K562 (cell line): ENCODE results near the gene PTPN20. TPM values are rescaled to one million over a fixed set of nuclear protein-coding genes. Genes with fewer than 3 reads are reported as not detected.

Experiments used
- ATAC-seq: fragments of 200-7000 bp; cut with Tn5 transposase; 3 replicates; pipeline ENCODE4 v1.9.1; 2020; ENCODE audit warnings: moderate library complexity
- BruUV-seq: library from RNA; stranded (reverse); fragments of 400-500 nt; replicated peaks from 2 replicates; lab custom pipeline; 2021; lab: Mats Ljungman, UMichigan
- CTCF ChIA-PET: fragments of 300-600 bp; formaldehyde crosslinking; extraction: SDS; loops from one replicate; lab custom pipeline; 2021; ENCODE audit warnings: low intra/inter-chr PET ratio; lab: Yijun Ruan, JAX
- POLR2A ChIA-PET: fragments of 300-600, 350-650 bp; sonication (Branson Sonifier 250); formaldehyde crosslinking; extraction: SDS; loops from one replicate; lab custom pipeline; 2021; ENCODE audit warnings: antibody characterized with exemption, inconsistent platforms; lab: Yijun Ruan, JAX
- DNase-seq, 4 experiments: peaks; one replicate each; pipeline versions ENCODE4 v3.0.0 to v3.0.0-alpha.2; 2011 to 2018; ENCODE audit warnings: low spot score in 3 of 4, mixed read lengths in 3 of 4; ENCODE audit errors: extremely low read depth in 1 of 4
- FAIRE-seq: peaks from 2 replicates; lab custom pipeline; 2011; peaks lifted over from hg19 to GRCh38; lab: Jason Lieb, UNC
- H2AFZ ChIP-seq: 2 replicates; pipeline ENCODE4 v1.6.0; 2011; ENCODE audit warnings: low read depth, low read length, control low read depth, inconsistent platforms
- H3K27ac ChIP-seq: fragments of 200-600 bp; 3 replicates; pipeline ENCODE4 v1.8.0; 2011; ENCODE audit warnings: low read depth, mild to moderate bottlenecking, control low read depth, inconsistent platforms, low read length, moderate library complexity, mixed read lengths; ENCODE audit errors: extremely low read depth
- H3K27me3 ChIP-seq, 2 experiments: fragments of 300-600 bp in 1 of 2; 2 replicates in 1 of 2; 3 replicates in 1 of 2; pipeline versions ENCODE4 v1.6.0 to v1.8.0; 2011; ENCODE audit warnings: inconsistent platforms in 2 of 2, low read length in 2 of 2, mild to moderate bottlenecking in 1 of 2, mixed read lengths in 1 of 2, moderate library complexity in 1 of 2; ENCODE audit not compliant: control insufficient read depth in 2 of 2, insufficient read depth in 2 of 2
- H3K36me3 ChIP-seq: fragments of 300-600 bp; 3 replicates; pipeline ENCODE4 v1.8.0; 2011; ENCODE audit warnings: mild to moderate bottlenecking, low read length, inconsistent platforms; ENCODE audit not compliant: control insufficient read depth, insufficient read depth
- H3K4me1 ChIP-seq, 2 experiments: fragments of 200-600 bp in 1 of 2; replicated peaks in 1 of 2; 2 replicates in 1 of 2; 3 replicates in 1 of 2; pipeline versions ENCODE4 v1.5.1 to v1.8.0; 2011; ENCODE audit warnings: inconsistent platforms in 2 of 2, low read length in 2 of 2, mild to moderate bottlenecking in 1 of 2, mixed read lengths in 1 of 2, moderate library complexity in 1 of 2; ENCODE audit not compliant: control insufficient read depth in 2 of 2, insufficient read depth in 2 of 2
- H3K4me2 ChIP-seq: 2 replicates; pipeline ENCODE4 v1.6.1; 2011; ENCODE audit warnings: low read length, control low read depth, inconsistent platforms, mixed read lengths; ENCODE audit not compliant: insufficient read depth
- H3K4me3 ChIP-seq: fragments of 200-600 bp; sonication (generic), shearing (Covaris generic); 2 replicates; pipeline ENCODE4 v1.5.1; 2016; ENCODE audit warnings: control low read depth, inconsistent platforms
- H3K79me2 ChIP-seq: fragments of 200-600 bp; 3 replicates; pipeline ENCODE4 v1.8.0; 2011; ENCODE audit warnings: low read length, inconsistent platforms; ENCODE audit not compliant: control insufficient read depth, insufficient read depth
- H3K9ac ChIP-seq, 2 experiments: 2 replicates each; pipeline versions ENCODE4 v1.6.0 to v1.6.1; 2011; ENCODE audit warnings: low read depth in 2 of 2, low read length in 2 of 2, control low read depth in 1 of 2, inconsistent platforms in 1 of 2, mild to moderate bottlenecking in 1 of 2, mixed read lengths in 1 of 2; ENCODE audit not compliant: insufficient read depth in 1 of 2
- H3K9me1 ChIP-seq: one replicate; pipeline ENCODE4 v1.6.0; 2011; ENCODE audit warnings: inconsistent platforms, mild to moderate bottlenecking, low read length, moderate library complexity; ENCODE audit not compliant: control insufficient read depth, insufficient read depth
- H3K9me3 ChIP-seq: replicated peaks from 2 replicates; pipeline ENCODE4 v1.5.1; 2011; ENCODE audit warnings: low read depth, low read length, inconsistent platforms; ENCODE audit not compliant: control insufficient read depth, insufficient read depth
- H4K20me1 ChIP-seq: replicated peaks from 2 replicates; pipeline ENCODE4 v1.6.1; 2011; ENCODE audit warnings: low read length, inconsistent platforms, mixed read lengths; ENCODE audit not compliant: control insufficient read depth, insufficient read depth
- DPF2 ChIP-seq: fragments of 450-650 bp; IDR thresholded peaks from 2 replicates; pipeline ENCODE4 v1.6.1; 2016
- GATAD2A ChIP-seq: fragments of 450-650 bp; IDR thresholded peaks from 2 replicates; pipeline ENCODE4 v1.6.1; 2017
- HNRNPL ChIP-seq: fragments of 200-400 bp; formaldehyde crosslinking; IDR thresholded peaks from 2 replicates; pipeline ENCODE4 v1.6.1; 2017; ENCODE audit warnings: low read depth, mild to moderate bottlenecking, low read length
- IFI16 ChIP-seq: fragments of 250-450 bp; sonication (Bioruptor Pico); IDR thresholded peaks from 2 replicates; pipeline ENCODE4 v2.1.2; 2022; ENCODE audit warnings: mild to moderate bottlenecking, inconsistent platforms
- KLF6 ChIP-seq: fragments of 250-450 bp; sonication (Bioruptor Pico); IDR thresholded peaks from 2 replicates; pipeline ENCODE4 v1.4.0; 2020; ENCODE audit warnings: mild to moderate bottlenecking, moderate library complexity, borderline replicate concordance
- NCOA2 ChIP-seq, 2 experiments: fragments of 450-650 bp; IDR thresholded peaks; 2 replicates each; pipeline ENCODE4 v1.6.1; 2018; ENCODE audit warnings: mild to moderate bottlenecking in 2 of 2, moderate library complexity in 1 of 2; ENCODE audit not compliant: partially characterized antibody in 2 of 2
- TEAD1 ChIP-seq, 2 experiments: fragments of 450-650 bp in 1 of 2; sonication (generic) in 1 of 2; formaldehyde crosslinking; IDR thresholded peaks; 2 replicates each; pipeline versions ENCODE4 v1.4.0 to v1.8.0; 2020 to 2022; ENCODE audit warnings: mild to moderate bottlenecking in 2 of 2, missing genetic modification reagents in 1 of 2
- TOE1 ChIP-seq, 2 experiments: fragments of 450-650 bp in 1 of 2; sonication (generic) in 1 of 2; formaldehyde crosslinking in 1 of 2; IDR thresholded peaks; 2 replicates each; pipeline versions ENCODE4 v1.7.1 to v1.8.0; 2016 to 2022; ENCODE audit warnings: borderline replicate concordance in 2 of 2, mild to moderate bottlenecking in 2 of 2, antibody characterized with exemption in 1 of 2, inconsistent platforms in 1 of 2, low read depth in 1 of 2, missing genetic modification reagents in 1 of 2, moderate library complexity in 1 of 2
- WGBS: fragments of 100-300 bp; shearing (Covaris generic); methylation state at CpG from one replicate; pipeline ENCODE4 v1.1.6; 2016; ENCODE audit warnings: low coverage, mixed read lengths; ENCODE audit not compliant: insufficient coverage; ENCODE audit errors: missing lambda C conversion rate; 5-methylcytosine and 5-hydroxymethylcytosine counted together
- in situ Hi-C: fragments of 300-500 bp; cut with MboI; formaldehyde crosslinking; loops from 4 replicates; pipeline ENCODE4 v1.15.0; 2018; ENCODE audit warnings: inconsistent platforms, mixed read lengths
- intact Hi-C: fragments of 100-400 bp; cut with micrococcal nuclease; formaldehyde crosslinking; loops from 2 replicates; pipeline ENCODE4 v1.14.2; 2022
- polyA plus RNA-seq, 8 experiments: library from polyadenylated mRNA; depleted of rRNA in 4 of 8; stranded (reverse) in 5 of 8; unstranded in 3 of 8; fragments of >200 nt; fragmentation: Nextera tagmentation in 2 of 8; fragmentation: Illumina TruSeq in 1 of 8; extraction: Ambion mirVana in 2 of 8; extraction: Trizol in 1 of 8; gene quantifications; 2 replicates each; pipeline versions ENCODE4 v1.2.1 to v1.2.3, GENCODE V29; 2011 to 2014; ENCODE audit warnings: inconsistent platforms in 1 of 8, missing spikeins in 1 of 8
- total RNA-seq, 7 experiments: library from RNA; depleted of rRNA in 6 of 7; stranded (reverse); fragments of >200 nt in 6 of 7; fragmentation: Illumina TruSeq in 2 of 7; extraction: Trizol in 2 of 7; gene quantifications; 2 replicates each; pipeline versions ENCODE4 v1.2.1 to v1.2.3, GENCODE V29; 2011 to 2021; ENCODE audit warnings: low replicate concordance in 1 of 7
- TF ChIP-seq, protein P1 (sequence below): fragments of 250-450 bp; sonication (Bioruptor Pico); IDR thresholded peaks from 2 replicates; pipeline ENCODE4 v1.8.0; 2021; ENCODE audit warnings: moderate library complexity, mild to moderate bottlenecking, inconsistent platforms

The PTPN20 gene
- total and polyA plus RNA-seq, 9 of the 15 experiments (the other 6 are each of a cell fraction or from before 2014, with no cell fraction given): 0.03 to 0.18 (median 0.10) TPM; not detected in 6

DNA sequence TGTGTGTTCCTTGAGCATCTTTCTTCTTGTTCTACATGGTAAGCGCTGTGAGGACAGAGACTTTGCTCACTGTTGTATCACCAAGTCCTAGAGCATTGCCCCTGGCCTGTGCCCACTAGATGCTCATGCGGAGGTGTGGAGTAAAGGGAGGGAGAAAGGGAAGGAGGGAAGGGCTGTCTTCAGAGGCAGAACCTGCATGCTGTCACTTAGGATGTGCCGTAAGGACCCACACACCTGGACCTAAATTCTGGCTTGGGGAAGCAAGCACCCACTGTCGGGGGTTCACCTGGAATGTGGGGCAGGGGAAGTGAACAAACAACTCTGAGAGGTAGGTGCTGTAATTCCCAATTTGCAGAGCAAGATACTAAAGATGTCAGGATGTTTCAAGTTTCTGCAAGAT lies 129.5 kb downstream of the PTPN20 start:
- DNase-seq (no peak), FAIRE-seq (no peak), ATAC-seq (no peak)
- Histone ChIP-seq H3K4me1 (no peaks in the 10 kb centered on the region; a peak in 2 of 5 replicates), H3K4me3 (no peak overlapping the region), H3K27ac (no peak overlapping the region), H2AFZ (no peak overlapping the region), H3K27me3 (peaks cover 9 to 75% of the 10 kb centered on the region in 2 experiments; a peak in 4 of 5 replicates), H3K9me1 (no peaks in the 10 kb centered on the region), H3K36me3 (no peaks in the 10 kb centered on the region), H4K20me1 (peaks cover 4% of the 10 kb centered on the region; the same call in 1 of the 2 replicates), H3K4me2 (no peak overlapping the region), H3K79me2 (no peaks in the 10 kb centered on the region), H3K9ac (no peak overlapping the region), H3K9me3 (no peaks in the 10 kb centered on the region)
- no TSS peak for BruUV-seq
- in situ Hi-C loops: no loop called here
- intact Hi-C loops: no loop called here
- WGBS: 9% methylated on average over 4 of the region's 4 CpGs
- POLR2A ChIA-PET: interaction anchor here (0.6 kb wide), 1 partner anchor 262 kb away, joined by 3 read pairs; no protein-coding TSS in a partner anchor
- TF ChIP-seq IFI16 (CRISPR knock-in tag) (no peak), HNRNPL (no peak), GATAD2A (no peak), KLF6 (CRISPR knock-in tag) (no peak), TOE1 (IDR thresholded peaks at IDR 0.05; ENCODE audit: borderline replicate concordance) (no peak), TOE1 (CRISPR knock-in tag; IDR thresholded peaks at IDR 0.05; ENCODE audit: borderline replicate concordance, low read depth) (no peak), NCOA2 (IDR thresholded peaks at IDR 0.05; ENCODE audit: partially characterized antibody in 2 of 2) (no peak), TEAD1 (CRISPR knock-in tag; IDR thresholded peaks at IDR 0.05) (no peak), DPF2 (no peak)
- TF ChIP-seq, protein P1, sequence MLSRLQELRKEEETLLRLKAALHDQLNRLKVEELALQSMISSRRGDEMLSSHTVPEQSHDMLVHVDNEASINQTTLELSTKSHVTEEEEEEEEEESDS: no peak
- CTCF ChIA-PET: no interaction called here
